ENCODE results near the gene STX5. TPM values are rescaled to one million over a fixed set of nuclear protein-coding genes. Genes with fewer than 3 reads are reported as not detected.

The STX5 gene
- total RNA-seq, 5 donors from 2014 or later (not counting 1 experiment from before 2014, with no cell fraction given), result 49.3 to 132 (median 58.0) TPM

DNA sequence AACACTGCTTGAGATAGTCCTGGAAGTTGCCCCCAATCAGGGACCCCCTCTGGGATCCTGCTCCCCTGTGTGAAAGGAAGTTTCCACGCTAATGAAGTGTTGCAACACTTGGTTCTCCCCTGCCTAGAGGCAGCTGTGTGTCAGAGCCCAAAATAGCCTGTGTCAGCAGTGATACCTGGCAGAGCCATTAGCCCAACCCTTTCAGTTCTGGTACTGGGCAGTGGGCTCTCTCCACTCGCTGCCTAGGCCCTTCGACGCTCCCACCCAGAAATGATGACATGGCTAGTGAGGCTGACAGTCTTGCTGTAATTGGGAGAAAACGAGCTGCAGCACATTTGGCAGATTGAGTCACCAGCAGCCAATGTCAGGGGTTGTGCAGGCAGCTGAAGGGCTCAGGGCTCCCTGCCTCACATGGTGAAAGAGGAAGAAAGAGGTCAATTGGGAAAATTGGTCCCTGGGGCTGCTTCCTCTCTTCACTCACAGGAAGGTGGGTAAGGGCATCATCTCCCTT lies 25.2 kb downstream of the STX5 start:
- Histone ChIP-seq H3K4me1 (ENCODE audit: control insufficient read depth in 1 of 2, extremely low read depth in 1 of 2, insufficient read depth in 2 of 2, low read length in 2 of 2) (peaks cover 11 to 23% of the 10 kb centered on the region in 2 experiments), H3K9me3 (no peaks in the 10 kb centered on the region), H3K36me3 (ENCODE audit: control insufficient read depth in 2 of 2, extremely low read depth in 1 of 2, insufficient read depth in 1 of 2, low read length in 1 of 2) (peaks cover 0 to 24% of the 10 kb centered on the region in 2 donors), H3K27me3 (replicated peaks in 1 of 2; ENCODE audit: control insufficient read depth in 2 of 2, extremely low read depth in 1 of 2, insufficient read depth in 2 of 2, low read length in 1 of 2) (no peaks in the 10 kb centered on the region), H3K27ac (ENCODE audit: low read length) (no peak overlapping the region), H3K4me3 (ENCODE audit: control insufficient read depth in 1 of 2, extremely low read depth in 1 of 2, low read length in 1 of 2) (no peak overlapping the region)
- Mint-ChIP-seq H3K4me1 (peaks cover 19 to 36% (median 25%) of the 10 kb centered on the region in 3 donors), H3K4me3 (peak overlapping the region; percentile 91 to 100 (median 98)), H3K9me3 (no peaks in the 10 kb centered on the region), H3K36me3 (peaks cover 17% of the 10 kb centered on the region), H3K27ac (peak overlapping the region; percentile 23 to 93), H3K27me3 (no peaks in the 10 kb centered on the region)
- ChIA-PET CTCF (interaction anchor here in 1 of 2 donors (0.8 to 1.2 kb wide), 5 partner anchors 20 to 215 kb away, joined by 3 to 4 read pairs (median 4); partner anchors contain the start of genes POLR2G and TUT1), POLR2A (interaction anchor here (0.5 to 1.4 kb wide), 5 partner anchors 10 to 35 kb away, joined by 3 to 8 read pairs (median 5); no protein-coding TSS in a partner anchor)
- 88% methylated on average over 5 of the region's 5 CpGs for WGBS (ENCODE audit: insufficient coverage)
- ATAC-seq (replicated peaks in 1 of 4) (no peak), DNase-seq (peak in 1 of 35 experiments; percentile 20)

DNA sequence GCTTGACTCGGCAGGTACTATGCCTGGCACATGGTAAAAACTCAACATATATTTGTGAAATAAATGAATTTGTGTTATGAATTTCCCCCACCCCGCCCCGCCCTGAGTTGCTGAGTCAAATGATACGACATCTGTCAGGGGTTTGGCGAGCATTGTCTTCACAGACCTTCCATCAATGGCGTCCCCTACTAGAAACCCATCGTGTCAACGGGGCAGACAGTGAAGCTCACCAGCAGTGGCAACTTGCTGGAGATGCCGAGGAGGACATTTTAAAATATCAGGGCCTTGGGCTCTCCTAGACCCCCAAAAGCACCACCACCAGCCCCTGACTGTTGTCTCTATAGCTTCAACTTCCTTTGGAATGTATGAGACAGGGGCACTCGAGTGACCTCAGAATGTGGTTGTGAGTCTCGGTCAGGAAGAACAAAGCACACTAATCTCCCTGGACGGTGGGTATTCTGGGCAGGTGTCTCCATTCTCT lies 25.9 kb downstream of the STX5 start:
- Mint-ChIP-seq H3K9me3 (no peaks in the 10 kb centered on the region), H3K27me3 (no peaks in the 10 kb centered on the region), H3K27ac (peak overlapping the region; percentile 93 to 98), H3K4me3 (peak overlapping the region; percentile 91 to 100 (median 98)), H3K4me1 (peaks cover 21 to 40% (median 27%) of the 10 kb centered on the region in 3 donors), H3K36me3 (peaks cover 23% of the 10 kb centered on the region)
- WGBS (ENCODE audit: insufficient coverage), result 28% methylated on average over 7 of the region's 12 CpGs
- ChIA-PET CTCF (interaction anchor here in 1 of 2 donors (0.6 to 1.2 kb wide), 6 partner anchors 20 to 215 kb away, joined by 3 to 6 read pairs (median 4); partner anchors contain the start of genes POLR2G, STX5 and TUT1), POLR2A (interaction anchor here (0.5 to 1.4 kb wide), 12 partner anchors 8 to 215 kb away, joined by 3 to 8 read pairs (median 3); partner anchors contain the start of genes TEX54 (in 1 of the 2) and TUT1 (in 1 of the 2))
- peak overlapping the region; percentile 66 for H3K27ac ChIP-seq (ENCODE audit: low read length)
- no peaks in the 10 kb centered on the region for H3K9me3 ChIP-seq
- H3K4me1 ChIP-seq (ENCODE audit: control insufficient read depth in 1 of 2, extremely low read depth in 1 of 2, insufficient read depth in 2 of 2, low read length in 2 of 2), result peaks cover 11 to 23% of the 10 kb centered on the region in 2 experiments
- peaks cover 0 to 31% of the 10 kb centered on the region in 2 donors for H3K36me3 ChIP-seq (ENCODE audit: control insufficient read depth in 2 of 2, extremely low read depth in 1 of 2, insufficient read depth in 1 of 2, low read length in 1 of 2)
- DNase-seq, result peak in 5 of 35 experiments; percentile 8 to 32 (median 15)
- no peaks in the 10 kb centered on the region for H3K27me3 ChIP-seq (replicated peaks in 1 of 2; ENCODE audit: control insufficient read depth in 2 of 2, extremely low read depth in 1 of 2, insufficient read depth in 2 of 2, low read length in 1 of 2)
- peak overlapping the region; percentile 66 to 86 for H3K4me3 ChIP-seq (ENCODE audit: control insufficient read depth in 1 of 2, extremely low read depth in 1 of 2, low read length in 1 of 2)
- peak in 1 of 4 experiments; percentile 10 for ATAC-seq (replicated peaks in 1 of 4)

DNA sequence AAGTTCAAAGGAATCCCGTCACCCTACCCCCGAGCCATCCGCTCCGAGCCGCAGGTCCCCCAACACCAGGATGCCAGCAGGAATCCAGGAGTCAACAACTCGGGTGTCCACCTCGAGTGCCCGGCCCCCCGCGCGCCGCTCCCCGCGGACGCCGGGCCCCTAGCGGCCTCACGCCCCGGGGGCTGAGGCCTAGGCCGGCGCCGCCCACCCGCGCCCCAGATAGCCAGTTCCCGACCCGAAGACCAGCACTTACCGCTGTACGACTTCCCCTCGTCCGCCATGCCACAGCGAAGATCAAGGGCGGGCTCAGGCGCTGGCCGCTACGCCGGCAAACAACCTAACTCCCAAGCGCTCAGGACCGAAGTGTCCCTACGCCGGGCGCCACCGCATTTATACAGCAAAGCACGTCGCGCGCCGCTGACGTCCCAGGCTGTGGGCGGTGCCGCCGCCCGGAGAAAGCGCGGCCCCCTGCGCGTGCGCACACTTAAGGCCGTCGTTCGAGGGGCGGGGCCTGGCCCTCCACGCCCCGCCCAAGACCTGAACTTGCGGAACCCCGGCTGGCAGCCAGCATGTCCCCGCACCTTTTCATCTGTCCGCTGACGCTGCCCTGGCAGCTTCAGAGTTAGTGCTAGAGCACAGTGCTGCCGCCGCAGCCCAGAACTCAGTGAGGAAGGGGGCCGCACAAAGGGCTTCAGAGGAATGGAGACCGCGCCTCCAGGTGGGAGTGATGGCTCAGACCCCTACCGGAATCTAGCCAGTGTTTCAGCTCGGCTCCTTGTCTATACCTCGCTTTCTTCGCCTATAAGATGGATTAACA lies 26.6 kb downstream of the STX5 start, which contains the start of gene NXF1:
NXF1 (minus strand) TSS at position 365 of the 817 bp plus-strand sequence; CDS start at position 281, 84 bp downstream.
- Mint-ChIP-seq H3K36me3 (peaks cover 27% of the 10 kb centered on the region), H3K27ac (peak within 1 kb of the TSS; percentile 93 to 98), H3K4me1 (peaks cover 21 to 40% (median 27%) of the 10 kb centered on the region in 3 donors), H3K4me3 (peak within 1 kb of the TSS; percentile 91 to 100 (median 98)), H3K27me3 (no peaks in the 10 kb centered on the region), H3K9me3 (no peaks in the 10 kb centered on the region)
- ChIA-PET CTCF (interaction anchor here in 1 of 2 donors (0.6 to 1.2 kb wide), 5 partner anchors 19 to 51 kb away, joined by 3 to 6 read pairs (median 4); partner anchors contain the start of genes POLR2G and STX5), POLR2A (interaction anchor here (0.5 to 1.4 kb wide), 10 partner anchors 9 to 214 kb away, joined by 3 to 8 read pairs (median 3); partner anchors contain the start of genes TEX54 (in 1 of the 2) and TUT1 (in 1 of the 2))
- ATAC-seq (replicated peaks in 1 of 4) (peak; percentile 81 to 92 (median 90)), DNase-seq (peak; percentile 85 to 98 (median 93))
- H3K27me3 ChIP-seq (replicated peaks in 1 of 2; ENCODE audit: control insufficient read depth in 2 of 2, extremely low read depth in 1 of 2, insufficient read depth in 2 of 2, low read length in 1 of 2), result no peaks in the 10 kb centered on the region
- peaks cover 11 to 23% of the 10 kb centered on the region in 2 experiments for H3K4me1 ChIP-seq (ENCODE audit: control insufficient read depth in 1 of 2, extremely low read depth in 1 of 2, insufficient read depth in 2 of 2, low read length in 2 of 2)
- H3K4me3 ChIP-seq (ENCODE audit: control insufficient read depth in 1 of 2, extremely low read depth in 1 of 2, low read length in 1 of 2), result peak within 1 kb of the TSS; percentile 66 to 86
- no peaks in the 10 kb centered on the region for H3K9me3 ChIP-seq
- peaks cover under 1 to 38% of the 10 kb centered on the region in 2 donors for H3K36me3 ChIP-seq (ENCODE audit: control insufficient read depth in 2 of 2, extremely low read depth in 1 of 2, insufficient read depth in 1 of 2, low read length in 1 of 2)
- under 1% methylated on average over 75 of the region's 77 CpGs for WGBS (ENCODE audit: insufficient coverage)
- peak within 1 kb of the TSS; percentile 66 for H3K27ac ChIP-seq (ENCODE audit: low read length)

DNA sequence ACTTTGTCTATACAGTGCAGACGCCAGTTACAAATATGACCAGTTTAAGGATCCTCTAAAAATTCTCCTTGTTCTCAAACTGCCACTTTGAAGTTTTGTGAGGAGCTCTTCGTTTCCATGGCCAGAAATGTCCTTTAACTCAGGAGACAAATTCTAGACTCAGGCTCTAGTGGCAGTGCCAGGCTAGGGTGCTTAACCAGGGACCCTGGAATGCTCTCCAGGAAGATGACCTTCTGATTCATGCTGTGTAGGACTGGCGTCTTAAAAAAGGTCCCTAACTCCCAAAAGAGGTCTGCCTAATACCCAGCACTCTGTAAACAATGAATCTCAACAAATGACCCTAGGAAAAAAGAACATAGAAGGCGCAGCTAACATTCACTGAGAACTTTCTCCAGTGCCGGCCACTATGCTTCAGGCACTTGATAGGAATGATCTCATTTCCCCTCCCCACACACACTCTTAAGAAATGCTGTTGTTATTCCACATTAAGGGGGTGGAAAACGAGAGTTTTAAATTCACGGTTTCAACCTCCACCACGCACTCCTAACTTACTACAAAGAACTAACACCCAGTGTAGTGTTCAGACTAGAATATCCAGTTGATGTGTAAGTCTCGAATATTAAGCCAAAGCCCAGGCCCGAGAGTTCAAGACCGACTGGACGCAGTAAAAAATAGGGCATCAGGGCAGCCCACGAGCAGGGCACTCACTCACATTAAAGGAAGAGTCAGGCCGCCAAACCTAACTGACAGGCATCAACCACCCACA lies 27.4 kb downstream of the STX5 start:
- peaks cover 11 to 23% of the 10 kb centered on the region in 2 experiments for H3K4me1 ChIP-seq (ENCODE audit: control insufficient read depth in 1 of 2, extremely low read depth in 1 of 2, insufficient read depth in 2 of 2, low read length in 2 of 2)
- peak in 2 of 35 experiments; percentile 12 to 16 for DNase-seq
- peak in 3 of 4 experiments; percentile 42 to 46 (median 43) for ATAC-seq (replicated peaks in 1 of 4)
- H3K27ac ChIP-seq (ENCODE audit: low read length), result peak overlapping the region; percentile 46
- CTCF ChIA-PET, result no interaction called here
- Mint-ChIP-seq H3K36me3 (peaks cover 33% of the 10 kb centered on the region), H3K9me3 (no peaks in the 10 kb centered on the region), H3K4me3 (peak overlapping the region; percentile 91 to 100 (median 98)), H3K4me1 (peaks cover 21 to 42% (median 27%) of the 10 kb centered on the region in 3 donors), H3K27me3 (no peaks in the 10 kb centered on the region), H3K27ac (peak overlapping the region; percentile 92 to 93)
- POLR2A ChIA-PET, result interaction anchor here (0.6 to 1.7 kb wide), 6 partner anchors 10 to 96 kb away, joined by 3 to 5 read pairs (median 4); partner anchors contain the start of gene TMEM223 (in 1 of the 2)
- H3K36me3 ChIP-seq (ENCODE audit: control insufficient read depth in 2 of 2, extremely low read depth in 1 of 2, insufficient read depth in 1 of 2, low read length in 1 of 2), result peaks cover 7 to 46% of the 10 kb centered on the region in 2 donors
- WGBS (ENCODE audit: insufficient coverage), result 8% methylated on average over 5 of the region's 14 CpGs
- no peaks in the 10 kb centered on the region for H3K27me3 ChIP-seq (replicated peaks in 1 of 2; ENCODE audit: control insufficient read depth in 2 of 2, extremely low read depth in 1 of 2, insufficient read depth in 2 of 2, low read length in 1 of 2)
- H3K4me3 ChIP-seq (ENCODE audit: control insufficient read depth in 1 of 2, extremely low read depth in 1 of 2, low read length in 1 of 2), result peak overlapping the region; percentile 66 to 86
- H3K9me3 ChIP-seq, result no peaks in the 10 kb centered on the region

DNA sequence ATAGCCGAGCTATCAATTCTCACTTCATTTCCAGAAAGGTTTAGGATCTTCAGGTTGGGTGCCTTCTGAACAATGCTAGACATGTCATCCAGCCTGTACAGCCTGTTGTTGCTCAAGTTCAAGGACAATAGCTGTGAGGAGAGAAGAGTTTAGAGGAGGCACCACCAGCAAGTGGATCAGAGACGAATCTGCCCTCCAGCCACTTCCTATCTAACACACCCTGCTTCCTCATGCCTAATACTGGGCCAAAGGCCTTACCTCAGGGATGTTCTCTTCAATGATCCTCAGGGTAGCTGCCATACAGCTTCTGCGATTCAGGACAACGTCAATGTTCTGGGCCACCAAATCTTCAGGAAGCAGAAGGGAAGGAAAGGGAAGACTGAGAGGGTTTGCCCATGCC lies 30.8 kb downstream of the STX5 start:
- Mint-ChIP-seq H3K4me3 (no peak overlapping the region), H3K27me3 (no peaks in the 10 kb centered on the region), H3K9me3 (no peaks in the 10 kb centered on the region), H3K27ac (peak overlapping the region in 1 of 2 donors; percentile 52), H3K36me3 (peaks cover 56% of the 10 kb centered on the region), H3K4me1 (peaks cover 21 to 34% (median 23%) of the 10 kb centered on the region in 3 donors)
- ChIA-PET CTCF (interaction anchor here (0.6 to 1.2 kb wide), 3 partner anchors 59 to 208 kb away, joined by 3 to 9 read pairs (median 5); partner anchors contain the start of gene SLC3A2 (in 1 of the 2)), POLR2A (interaction anchor here in 1 of 2 donors (0.6 to 1.3 kb wide), 3 partner anchors 13 to 31 kb away, joined by 3 to 6 read pairs (median 3); partner anchors contain the start of genes STX5, TEX54 and TMEM179B)
- no peak overlapping the region for H3K27ac ChIP-seq (ENCODE audit: low read length)
- no peak overlapping the region for H3K4me3 ChIP-seq (ENCODE audit: control insufficient read depth in 1 of 2, extremely low read depth in 1 of 2, low read length in 1 of 2)
- H3K4me1 ChIP-seq (ENCODE audit: control insufficient read depth in 1 of 2, extremely low read depth in 1 of 2, insufficient read depth in 2 of 2, low read length in 2 of 2), result peaks cover 11 to 19% of the 10 kb centered on the region in 2 experiments
- H3K9me3 ChIP-seq, result no peaks in the 10 kb centered on the region
- H3K27me3 ChIP-seq (replicated peaks in 1 of 2; ENCODE audit: control insufficient read depth in 2 of 2, extremely low read depth in 1 of 2, insufficient read depth in 2 of 2, low read length in 1 of 2), result no peaks in the 10 kb centered on the region
- no peak for ATAC-seq (replicated peaks in 1 of 4)
- 100% methylated on average over 1 of the region's 4 CpGs for WGBS (ENCODE audit: insufficient coverage)
- DNase-seq, result no peak
- H3K36me3 ChIP-seq (ENCODE audit: control insufficient read depth in 2 of 2, extremely low read depth in 1 of 2, insufficient read depth in 1 of 2, low read length in 1 of 2), result peaks cover 23 to 76% of the 10 kb centered on the region in 2 donors

All from T-cell (primary cell).